Activated T-helper 9 cell treated with anti-CD3 and anti-CD28 coated beads, Interleukin-2, amount 50 U/mL, for 16 hours (primary cell): ENCODE measurements around the gene CT45A5.
"Not testable (repeated sequence)": the region's sequence is repeated elsewhere in the genome, so short reads cannot be mapped to it uniquely, and the experiment has no call there.

Experiments used
- DNase-seq: peaks from one replicate; pipeline ENCODE4 v3.0.0-alpha.2; 2020; ENCODE audit warnings: low read depth

Gene CT45A5

GRCh38 chrX:135785403-135785802, at the start of gene CT45A5:
CT45A5 (minus strand) TSS chrX:135785503; CDS start chrX:135781729, 3,774 bp downstream.
- DNase-seq: not testable (repeated sequence)

GRCh38 chrX:135819912-135820311, 34.6 kb upstream of the CT45A5 start, which contains the start of gene CT45A2:
CT45A2 (minus strand) TSS chrX:135820012; CDS start chrX:135816265, 3,747 bp downstream.
- DNase-seq: not testable (repeated sequence)

GRCh38 chrX:135802687-135803086, 17.4 kb upstream of the CT45A5 start, which contains the start of gene CT45A6:
CT45A6 (minus strand) TSS chrX:135802787; CDS start chrX:135798993, 3,794 bp downstream.
- not testable (repeated sequence) for DNase-seq

- not testable (repeated sequence) for DNase-seq
These were observed 17.2 kb downstream of the CT45A5 start, which contains the start of gene CT45A3 for GRCh38 chrX:135768091-135768490. CT45A3 (minus strand) TSS chrX:135768191; CDS start chrX:135764444, 3,747 bp downstream.

- not testable (repeated sequence) for DNase-seq
These were observed 40.6 kb downstream of the CT45A5 start for GRCh38 chrX:135744739-135745138.

- no peak for DNase-seq
These were observed 44.0 kb downstream of the CT45A5 start for GRCh38 chrX:135741192-135741715.

GRCh38 chrX:135740681-135741149, 44.6 kb downstream of the CT45A5 start:
- no peak for DNase-seq

GRCh38 chrX:135737366-135738071, 47.8 kb downstream of the CT45A5 start:
- DNase-seq: no peak

GRCh38 chrX:135734666-135735065, 50.6 kb downstream of the CT45A5 start:
- not testable (repeated sequence) for DNase-seq
